ENCODE results near the gene KCNH4.

Gene KCNH4

GRCh38 chr17:42178817-42179216 is 2.1 kb downstream of the KCNH4 start:
- Histone ChIP-seq H3K27ac (no peak overlapping the region), H3K27me3 (peaks cover 64% of the 10 kb centered on the region), H3K9me3 (no peaks in the 10 kb centered on the region), H3K4me1 (ENCODE audit: control insufficient read depth in 1 of 2, insufficient read depth in 1 of 2, low read depth in 1 of 2, low read length in 1 of 2) (peaks cover 25 to 45% of the 10 kb centered on the region in 2 experiments), H3K36me3 (no peaks in the 10 kb centered on the region), H3K4me3 (ENCODE audit: low read depth in 1 of 2, low read length in 1 of 2) (no peak overlapping the region)
- TF ChIP-seq CTCF (IDR thresholded peaks at IDR 0.05): no peak

GRCh38 chr17:42177684-42178083 is 3.3 kb downstream of the KCNH4 start:
- Histone ChIP-seq H3K27me3 (peaks cover 62% of the 10 kb centered on the region), H3K9me3 (no peaks in the 10 kb centered on the region), H3K36me3 (no peaks in the 10 kb centered on the region), H3K4me3 (ENCODE audit: low read depth in 1 of 2, low read length in 1 of 2) (no peak overlapping the region), H3K4me1 (ENCODE audit: control insufficient read depth in 1 of 2, insufficient read depth in 1 of 2, low read depth in 1 of 2, low read length in 1 of 2) (peaks cover 14 to 34% of the 10 kb centered on the region in 2 experiments), H3K27ac (no peak overlapping the region)
- no peak for TF ChIP-seq CTCF (IDR thresholded peaks at IDR 0.05)

GRCh38 chr17:42174126-42174783 is 6.7 kb downstream of the KCNH4 start:
- no peaks in the 10 kb centered on the region for H3K36me3 ChIP-seq

GRCh38 chr17:42171831-42172230 is 9.1 kb downstream of the KCNH4 start:
- Histone ChIP-seq H3K36me3 (no peaks in the 10 kb centered on the region), H3K4me1 (ENCODE audit: control insufficient read depth in 1 of 2, insufficient read depth in 1 of 2, low read depth in 1 of 2, low read length in 1 of 2) (no peaks in the 10 kb centered on the region), H3K9me3 (no peaks in the 10 kb centered on the region), H3K27ac (no peak overlapping the region), H3K4me3 (ENCODE audit: low read depth in 1 of 2, low read length in 1 of 2) (no peak overlapping the region), H3K27me3 (peaks cover 8% of the 10 kb centered on the region)
- TF ChIP-seq CTCF (IDR thresholded peaks at IDR 0.05): no peak

More at GRCh38 chr17:42174126-42174783, 6.7 kb downstream of the KCNH4 start:
- no peaks in the 10 kb centered on the region for H3K9me3 ChIP-seq
- H3K27ac ChIP-seq: no peak overlapping the region
- H3K4me1 ChIP-seq (ENCODE audit: control insufficient read depth in 1 of 2, insufficient read depth in 1 of 2, low read depth in 1 of 2, low read length in 1 of 2): peaks cover 0 to 10% of the 10 kb centered on the region in 2 experiments
- TF ChIP-seq CTCF (IDR thresholded peaks at IDR 0.05): no peak
- peaks cover 28% of the 10 kb centered on the region for H3K27me3 ChIP-seq
- no peak overlapping the region for H3K4me3 ChIP-seq (ENCODE audit: low read depth in 1 of 2, low read length in 1 of 2)

GRCh38 chr17:42169351-42169750 is 11.6 kb downstream of the KCNH4 start:
- Histone ChIP-seq H3K4me3 (ENCODE audit: low read depth in 1 of 2, low read length in 1 of 2) (no peak overlapping the region), H3K9me3 (no peaks in the 10 kb centered on the region), H3K36me3 (no peaks in the 10 kb centered on the region), H3K4me1 (ENCODE audit: control insufficient read depth in 1 of 2, insufficient read depth in 1 of 2, low read depth in 1 of 2, low read length in 1 of 2) (no peaks in the 10 kb centered on the region), H3K27me3 (peaks cover 1% of the 10 kb centered on the region), H3K27ac (no peak overlapping the region)
- TF ChIP-seq CTCF (IDR thresholded peaks at IDR 0.05): no peak

All from neutrophil (primary cell).